HepG2 (cell line): ENCODE data around the gene PRPSAP1. TPM values are rescaled to one million over a fixed set of nuclear protein-coding genes. Genes with fewer than 3 reads are reported as not detected.

Experiments used
- ARNT2 ChIP-seq: sonication (generic); formaldehyde crosslinking; IDR thresholded peaks from 2 replicates; pipeline ENCODE4 v1.8.0; 2022; ENCODE audit warnings: mild to moderate bottlenecking, low read depth, missing genetic modification reagents, moderate library complexity
- BCL3 ChIP-seq: sonication (generic); formaldehyde crosslinking; IDR thresholded peaks from 2 replicates; pipeline ENCODE4 v1.5.1; 2020; ENCODE audit warnings: mild to moderate bottlenecking, missing genetic modification reagents, moderate library complexity
- BCL6 ChIP-seq: IDR thresholded peaks from 2 replicates; pipeline ENCODE4 v1.6.1; 2016; ENCODE audit warnings: missing genetic modification reagents, missing compliant biosample characterization
- FOXM1 ChIP-seq: sonication (generic); formaldehyde crosslinking; IDR thresholded peaks from 2 replicates; pipeline ENCODE4 v1.5.0; 2020; ENCODE audit warnings: missing genetic modification reagents
- IKZF1 ChIP-seq: fragments of 450-650 bp; IDR thresholded peaks from 2 replicates; pipeline ENCODE4 v1.7.1; 2016
- KDM5B ChIP-seq: sonication (generic); formaldehyde crosslinking; IDR thresholded peaks from 2 replicates; pipeline ENCODE4 v1.4.0; 2020; ENCODE audit warnings: missing genetic modification reagents, mild to moderate bottlenecking, borderline replicate concordance
- NRL ChIP-seq: sonication (generic); formaldehyde crosslinking; IDR thresholded peaks from 2 replicates; pipeline ENCODE4 v1.5.0; 2020; ENCODE audit warnings: missing genetic modification reagents, mild to moderate bottlenecking, moderate library complexity, borderline replicate concordance
- SSRP1 ChIP-seq: IDR thresholded peaks from 2 replicates; pipeline ENCODE4 v1.6.1; 2016; ENCODE audit warnings: control low read depth
- ZMYM3 ChIP-seq: sonication (generic); formaldehyde crosslinking; IDR thresholded peaks from 2 replicates; pipeline ENCODE4 v1.5.1; 2020; ENCODE audit warnings: mild to moderate bottlenecking, missing genetic modification reagents
- ZNF121 ChIP-seq: sonication (generic); formaldehyde crosslinking; IDR thresholded peaks from 2 replicates; pipeline ENCODE4 v1.5.0; 2020; ENCODE audit warnings: mild to moderate bottlenecking, missing genetic modification reagents
- ZNF562 ChIP-seq: sonication (generic); formaldehyde crosslinking; IDR thresholded peaks from 2 replicates; pipeline ENCODE4 v1.8.0; 2022; ENCODE audit warnings: missing genetic modification reagents, borderline replicate concordance
- ZNF567 ChIP-seq: sonication (generic); formaldehyde crosslinking; IDR thresholded peaks from 2 replicates; pipeline ENCODE4 v1.8.1; 2023; ENCODE audit warnings: mild to moderate bottlenecking, missing genetic modification reagents, borderline replicate concordance
- ZNF598 ChIP-seq: sonication (generic); formaldehyde crosslinking; IDR thresholded peaks from 2 replicates; pipeline ENCODE4 v1.5.1; 2020; ENCODE audit warnings: mild to moderate bottlenecking, missing genetic modification reagents, borderline replicate concordance
- ZNF687 ChIP-seq: sonication (generic); formaldehyde crosslinking; IDR thresholded peaks from 2 replicates; pipeline ENCODE4 v1.5.1; 2020; ENCODE audit warnings: mild to moderate bottlenecking, missing genetic modification reagents, moderate library complexity
- polyA plus RNA-seq, 8 experiments: library from polyadenylated mRNA; depleted of rRNA in 3 of 8; stranded (reverse) in 7 of 8; unstranded in 1 of 8; fragments of >200 nt; fragmentation: Illumina TruSeq in 4 of 8; extraction: Trizol in 4 of 8; gene quantifications; 2 replicates each; pipeline versions ENCODE4 v1.2.1 to v1.2.3, GENCODE V29; 2011 to 2016; ENCODE audit warnings: low read depth in 4 of 8, missing spikeins in 1 of 8, mixed read lengths in 1 of 8; ENCODE audit not compliant: insufficient read depth in 1 of 8
- total RNA-seq, 5 experiments: library from RNA; depleted of rRNA; stranded (reverse); fragments of >200 nt; fragmentation: Illumina TruSeq; extraction: Trizol; gene quantifications; 2 replicates each; pipeline ENCODE4 v1.2.3, GENCODE V29; 2016; ENCODE audit warnings: low read depth in 1 of 5

PRPSAP1 gene
- total and polyA plus RNA-seq, 2 of the 13 experiments (the other 11 are each of a cell fraction or from before 2014, with no cell fraction given): 91.1 to 314 TPM

- TF ChIP-seq ZNF687 (CRISPR knock-in tag): peak; percentile 19; the same call in 1 of the 2 replicates
- 0 out of 2 replicates have a peak, but pooled peaks have one; percentile 40 for TF ChIP-seq ZNF567
- TF ChIP-seq ZNF121 (CRISPR knock-in tag): no peak
- no peak for TF ChIP-seq ZNF562 (CRISPR knock-in tag)
- no peak for TF ChIP-seq ZMYM3 (CRISPR knock-in tag)
- 0 out of 2 replicates have a peak, but pooled peaks have one; percentile 25 for TF ChIP-seq ZNF598 (CRISPR knock-in tag)
- no peak for TF ChIP-seq KDM5B (CRISPR knock-in tag)
- no peak for TF ChIP-seq IKZF1
- TF ChIP-seq BCL6 (CRISPR knock-in tag): no peak
- TF ChIP-seq SSRP1 (CRISPR knock-in tag): no peak
- no peak for TF ChIP-seq BCL3 (CRISPR knock-in tag)
- TF ChIP-seq FOXM1: no peak
- TF ChIP-seq ARNT2 (CRISPR knock-in tag): no peak
- TF ChIP-seq NRL: 0 out of 2 replicates have a peak, but pooled peaks have one; percentile 55
Observed at GRCh38 chr17:76268991-76269981, 84.4 kb downstream of the PRPSAP1 start (continued).
